Gastroesophageal sphincter (tissue), 4 donors: Measurements from ENCODE around the gene OR8B8. TPM values are rescaled to one million over a fixed set of nuclear protein-coding genes. Genes with fewer than 3 reads are reported as not detected.
A peak's percentile ranks its signal among the peaks of the same experiment; 100 is the strongest.

Source experiments
- ATAC-seq: fragments of 150-250 bp; one replicate; pipeline ENCODE4 v1.9.1; 2016; ENCODE audit warnings: mild to moderate bottlenecking, moderate library complexity
- H3K27ac ChIP-seq, 4 donors: fragments of 200-600 bp; sonication (generic) in 3 of 4; 1 replicate in 3 of 4; 2 replicates in 1 of 4; pipeline ENCODE4 v1.5.1; 2016 to 2019
- H3K27me3 ChIP-seq: fragments of 200-600 bp; sonication (generic); one replicate; pipeline ENCODE4 v1.5.1; 2019
- H3K36me3 ChIP-seq, 2 donors: fragments of 200-600 bp; sonication (generic); one replicate each; pipeline ENCODE4 v1.5.1; 2019; ENCODE audit warnings: control low read depth in 1 of 2
- H3K4me1 ChIP-seq, 3 donors: fragments of 200-600 bp; sonication (generic); 1 replicate in 2 of 3; 2 replicates in 1 of 3; pipeline ENCODE4 v1.5.1; 2016 to 2019; ENCODE audit warnings: control low read depth in 2 of 3
- H3K4me3 ChIP-seq, 2 donors: fragments of 200-600 bp; sonication (generic); one replicate each; pipeline ENCODE4 v1.5.1; 2019; ENCODE audit warnings: mild to moderate bottlenecking in 1 of 2, moderate library complexity in 1 of 2
- H3K9me3 ChIP-seq, 3 donors: fragments of 200-600 bp; sonication (generic); one replicate each; pipeline ENCODE4 v1.5.1; 2017 to 2019; ENCODE audit warnings: control low read depth in 2 of 3
- EP300 ChIP-seq: sonication (generic); formaldehyde crosslinking; IDR thresholded peaks from one replicate; pipeline ENCODE4 v1.6.1; 2017; ENCODE audit warnings: antibody characterized with exemption, mild to moderate bottlenecking
- POLR2A ChIP-seq, 2 donors: fragments of 450-650 bp; IDR thresholded peaks; one replicate each; pipeline ENCODE4 v1.6.1; 2017; ENCODE audit warnings: antibody characterized with exemption in 2 of 2, mild to moderate bottlenecking in 2 of 2, moderate library complexity in 1 of 2
- POLR2AphosphoS5 ChIP-seq: sonication (generic); formaldehyde crosslinking; IDR thresholded peaks from one replicate; pipeline ENCODE4 v1.6.1; 2017; ENCODE audit warnings: antibody characterized with exemption
- WGBS, 2 donors: methylation state at CpG; one replicate each; pipeline ENCODE4 v1.1.5; 2018; ENCODE audit warnings: low coverage in 1 of 2; 5-methylcytosine and 5-hydroxymethylcytosine counted together
- total RNA-seq, 4 donors: library from RNA; depleted of rRNA; stranded (reverse); fragments of >200 nt; gene quantifications; one replicate each; pipeline ENCODE4 v1.1.0, GENCODE V29; 2016
- TF ChIP-seq, protein P1 (sequence below), 4 experiments: fragments of 200-600 bp in 2 of 4; fragments of 450-650 bp in 2 of 4; sonication (generic) in 1 of 4; IDR thresholded peaks; one replicate each; pipeline ENCODE4 v1.5.1; 2017 to 2019; ENCODE audit warnings: antibody characterized with exemption in 4 of 4, mild to moderate bottlenecking in 2 of 4, moderate library complexity in 2 of 4

Gene OR8B8
- total RNA-seq, 4 donors from 2014 or later = not detected

DNA sequence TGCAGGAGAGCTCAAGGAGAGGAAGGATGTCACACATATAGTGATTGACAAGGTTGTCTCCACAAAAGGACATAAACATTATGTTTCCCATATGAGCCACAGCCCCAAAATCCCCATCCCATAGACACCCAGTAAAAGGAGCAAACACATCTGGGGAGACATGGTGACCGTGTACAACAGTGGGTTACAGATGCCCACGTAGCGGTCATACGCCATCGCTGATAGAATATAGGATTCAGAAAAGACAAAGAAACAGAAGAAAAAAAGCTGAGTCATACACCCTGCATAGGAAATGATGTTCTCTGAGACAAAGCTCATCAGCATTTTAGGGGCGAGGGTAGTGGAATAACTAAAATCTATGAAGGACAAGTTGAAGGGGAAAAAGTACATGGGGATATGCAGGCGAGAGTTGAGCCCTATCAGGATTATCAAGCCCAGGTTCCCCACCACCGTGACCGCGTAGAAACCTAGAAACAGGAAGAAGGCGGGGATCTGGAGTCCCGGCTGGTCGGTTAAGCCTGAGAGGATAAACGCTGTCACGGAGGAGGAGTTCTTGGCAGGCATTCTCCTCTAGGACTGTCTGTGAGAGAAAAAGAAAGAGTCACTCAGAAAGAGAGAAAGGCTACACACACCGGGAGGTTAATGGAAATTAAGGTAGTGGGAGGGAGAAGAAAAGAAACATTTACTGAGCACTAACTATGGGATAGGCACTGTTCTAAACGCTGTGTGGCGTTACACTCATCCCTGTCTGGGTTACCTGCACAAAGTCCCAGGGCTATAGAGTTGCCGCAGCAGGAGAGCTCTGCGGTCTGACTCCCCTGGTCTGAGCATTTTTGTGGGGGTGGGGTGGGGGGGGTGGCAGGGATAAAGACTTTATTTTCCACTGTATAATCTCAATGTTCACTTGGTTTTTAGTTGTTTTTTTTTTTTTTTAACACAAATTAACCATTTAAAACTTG lies 36.1 kb upstream of the OR8B8 start:
- TF ChIP-seq, protein P1, sequence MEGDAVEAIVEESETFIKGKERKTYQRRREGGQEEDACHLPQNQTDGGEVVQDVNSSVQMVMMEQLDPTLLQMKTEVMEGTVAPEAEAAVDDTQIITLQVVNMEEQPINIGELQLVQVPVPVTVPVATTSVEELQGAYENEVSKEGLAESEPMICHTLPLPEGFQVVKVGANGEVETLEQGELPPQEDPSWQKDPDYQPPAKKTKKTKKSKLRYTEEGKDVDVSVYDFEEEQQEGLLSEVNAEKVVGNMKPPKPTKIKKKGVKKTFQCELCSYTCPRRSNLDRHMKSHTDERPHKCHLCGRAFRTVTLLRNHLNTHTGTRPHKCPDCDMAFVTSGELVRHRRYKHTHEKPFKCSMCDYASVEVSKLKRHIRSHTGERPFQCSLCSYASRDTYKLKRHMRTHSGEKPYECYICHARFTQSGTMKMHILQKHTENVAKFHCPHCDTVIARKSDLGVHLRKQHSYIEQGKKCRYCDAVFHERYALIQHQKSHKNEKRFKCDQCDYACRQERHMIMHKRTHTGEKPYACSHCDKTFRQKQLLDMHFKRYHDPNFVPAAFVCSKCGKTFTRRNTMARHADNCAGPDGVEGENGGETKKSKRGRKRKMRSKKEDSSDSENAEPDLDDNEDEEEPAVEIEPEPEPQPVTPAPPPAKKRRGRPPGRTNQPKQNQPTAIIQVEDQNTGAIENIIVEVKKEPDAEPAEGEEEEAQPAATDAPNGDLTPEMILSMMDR (IDR thresholded peaks at IDR 0.05) = no peak
- TF ChIP-seq POLR2AphosphoS5 (no peak), EP300 (no peak), POLR2A (IDR thresholded peaks at IDR 0.05) (no peak)
- Histone ChIP-seq H3K27me3 (peaks cover 14% of the 10 kb centered on the region), H3K27ac (no peak overlapping the region), H3K4me1 (no peaks in the 10 kb centered on the region), H3K9me3 (no peaks in the 10 kb centered on the region), H3K4me3 (peak overlapping the region in 1 of 2 donors; percentile 29), H3K36me3 (no peaks in the 10 kb centered on the region)
- no peak for ATAC-seq
- WGBS, 2 donors = 14 to 36% methylated on average over 12 to 20 of the region's 20 CpGs

DNA sequence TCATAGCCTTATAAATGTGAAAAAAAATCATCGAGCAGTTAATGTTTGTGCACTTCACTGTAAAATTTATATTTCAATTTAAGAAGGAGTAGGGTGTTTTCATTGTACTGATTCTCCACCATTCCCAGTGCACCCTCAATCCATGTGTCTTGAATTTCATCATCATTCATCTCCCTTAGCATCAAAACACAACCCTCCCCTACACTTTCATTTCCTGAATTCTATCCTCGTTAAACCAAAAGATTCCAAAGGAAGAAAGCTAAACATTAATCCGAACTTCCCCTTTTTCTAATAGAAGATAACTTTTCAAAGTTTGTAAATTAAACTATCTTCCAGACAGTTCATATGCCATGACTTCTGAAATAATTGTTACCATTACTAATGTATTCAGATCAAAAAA lies 34.1 kb upstream of the OR8B8 start:
- no peak overlapping the region for H3K4me3 ChIP-seq
- TF ChIP-seq EP300 = no peak
- TF ChIP-seq POLR2A (IDR thresholded peaks at IDR 0.05) = no peak
- TF ChIP-seq, protein P1 (IDR thresholded peaks at IDR 0.05) = no peak
- no peak for TF ChIP-seq POLR2AphosphoS5
- H3K4me1 ChIP-seq = no peaks in the 10 kb centered on the region
- H3K27me3 ChIP-seq = peaks cover 14% of the 10 kb centered on the region
- no peak for ATAC-seq
- H3K27ac ChIP-seq = no peak overlapping the region
- no peaks in the 10 kb centered on the region for H3K9me3 ChIP-seq
- WGBS, 2 donors = 65 to 66% methylated on average over 3 of the region's 3 CpGs
- H3K36me3 ChIP-seq = no peaks in the 10 kb centered on the region

DNA sequence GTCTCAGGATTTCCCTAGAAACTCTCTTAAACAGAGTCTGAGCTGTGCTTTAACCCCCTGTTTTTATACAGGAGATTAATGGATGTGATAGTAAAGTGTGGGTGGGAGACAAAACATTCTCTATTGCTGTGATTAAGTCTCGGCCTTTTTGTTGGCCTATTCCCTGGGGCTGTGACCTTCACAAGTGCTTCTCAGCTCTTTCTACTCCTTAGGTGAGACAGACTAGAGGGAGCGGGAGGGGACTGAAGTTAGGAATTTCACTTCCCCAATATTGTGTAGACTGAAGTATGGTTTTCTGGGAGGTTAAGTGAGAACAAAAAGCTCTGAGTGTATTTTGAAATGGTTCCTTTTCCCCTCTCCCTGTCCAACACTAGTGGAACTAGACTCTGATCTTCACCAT lies 29.8 kb upstream of the OR8B8 start:
- Histone ChIP-seq H3K27me3 (peaks cover 10% of the 10 kb centered on the region), H3K9me3 (no peaks in the 10 kb centered on the region), H3K36me3 (no peaks in the 10 kb centered on the region), H3K4me1 (no peaks in the 10 kb centered on the region), H3K27ac (no peak overlapping the region), H3K4me3 (no peak overlapping the region)
- 51% methylated on average over 2 of the region's 2 CpGs; no CpG with 5 or more reads in 1 of the 2 donors for WGBS, 2 donors
- no peak for ATAC-seq
- TF ChIP-seq EP300 (no peak), POLR2AphosphoS5 (no peak), POLR2A (IDR thresholded peaks at IDR 0.05) (no peak)
- TF ChIP-seq, protein P1 (IDR thresholded peaks at IDR 0.05) = no peak

DNA sequence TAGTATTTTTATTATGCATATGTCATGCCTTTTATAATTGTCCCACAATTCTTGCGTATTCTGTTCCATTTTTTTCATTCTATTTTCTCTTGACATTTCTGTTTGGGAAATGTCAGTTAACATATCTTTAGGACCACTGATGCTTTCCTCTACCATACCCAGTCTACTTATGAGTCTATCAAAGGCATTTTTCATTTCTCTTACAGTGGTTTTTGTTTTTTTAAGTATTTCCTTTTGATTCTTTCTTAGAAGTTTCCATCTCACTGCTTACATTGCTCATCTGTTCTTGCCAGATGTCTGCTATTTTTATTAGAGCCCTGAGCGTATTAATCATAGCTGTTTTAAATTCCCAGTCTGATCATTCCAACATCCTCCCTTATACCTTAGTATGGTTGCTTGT lies 29.3 kb upstream of the OR8B8 start:
- WGBS, 2 donors = 65 to 70% methylated on average over 2 of the region's 2 CpGs
- TF ChIP-seq, protein P1 (IDR thresholded peaks at IDR 0.05) = no peak
- TF ChIP-seq POLR2A (IDR thresholded peaks at IDR 0.05) = no peak
- TF ChIP-seq EP300 = no peak
- TF ChIP-seq POLR2AphosphoS5 = no peak

DNA sequence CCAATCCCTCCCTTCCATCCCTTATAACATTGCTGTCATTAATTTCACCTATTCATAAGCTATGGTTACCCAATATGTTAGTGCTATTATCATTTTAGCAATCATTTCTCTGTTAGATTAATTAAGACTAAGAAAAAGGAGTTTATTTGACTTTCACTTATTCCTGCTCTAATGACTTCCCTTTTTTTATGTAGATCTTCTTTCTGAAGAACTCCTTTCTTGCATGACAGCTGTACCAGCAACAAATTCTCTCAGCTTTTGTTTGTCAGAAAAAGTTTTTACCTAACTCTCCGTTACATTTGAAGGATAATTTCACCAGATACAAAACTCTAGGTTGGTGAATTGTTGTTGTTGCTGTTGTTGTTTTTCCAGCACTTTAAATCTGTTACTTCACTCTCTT lies 28.6 kb upstream of the OR8B8 start:
- TF ChIP-seq POLR2A (IDR thresholded peaks at IDR 0.05) = no peak
- TF ChIP-seq EP300 = no peak
- TF ChIP-seq, protein P1 (IDR thresholded peaks at IDR 0.05) = no peak
- no peak for TF ChIP-seq POLR2AphosphoS5
- ATAC-seq = no peak
- Histone ChIP-seq H3K27ac (no peak overlapping the region), H3K4me1 (no peaks in the 10 kb centered on the region), H3K4me3 (no peak overlapping the region), H3K27me3 (peaks cover 10% of the 10 kb centered on the region), H3K36me3 (no peaks in the 10 kb centered on the region), H3K9me3 (no peaks in the 10 kb centered on the region)
- 64 to 73% methylated on average over 1 of the region's 1 CpG for WGBS, 2 donors

More for the DNA sequence above, 29.3 kb upstream of the OR8B8 start:
- no peak overlapping the region for H3K27ac ChIP-seq
- ATAC-seq = no peak
- H3K36me3 ChIP-seq = no peaks in the 10 kb centered on the region
- H3K9me3 ChIP-seq = no peaks in the 10 kb centered on the region
- H3K27me3 ChIP-seq = peaks cover 10% of the 10 kb centered on the region
- no peak overlapping the region for H3K4me3 ChIP-seq
- H3K4me1 ChIP-seq = no peaks in the 10 kb centered on the region
